OCI-LY7 (cell line): ENCODE measurements around the gene CREB5. TPM values are rescaled to one million over a fixed set of nuclear protein-coding genes. Genes with fewer than 3 reads are reported as not detected.

ENCODE experiments used
- BruUV-seq: library from RNA; stranded (reverse); fragments of 400-500 nt; replicated peaks from 2 replicates; lab custom pipeline; 2021; lab: Mats Ljungman, UMichigan
- CTCF ChIA-PET: fragments of 300-600 bp; sonication (Branson Sonifier 250); formaldehyde crosslinking; loops from one replicate; lab custom pipeline; 2022; ENCODE audit warnings: antibody characterized with exemption; ENCODE audit not compliant: unreplicated experiment; lab: Charles Lee
- POLR2A ChIA-PET: fragments of 300-600 bp; sonication (Branson Sonifier 250); formaldehyde crosslinking; loops from one replicate; lab custom pipeline; 2022; ENCODE audit warnings: antibody characterized with exemption; lab: Charles Lee
- DNase-seq: peaks from one replicate; pipeline ENCODE4 v3.0.0-alpha.2; 2015; ENCODE audit warnings: low spot score
- H2AFZ ChIP-seq: fragments of 200-600 bp; sonication (generic), shearing (Covaris generic); 2 replicates; pipeline ENCODE4 v1.6.1; 2014; ENCODE audit warnings: mild to moderate bottlenecking, antibody characterized with exemption, low read length, moderate library complexity
- H3K27ac ChIP-seq: fragments of 200-600 bp; sonication (generic); 2 replicates; pipeline ENCODE4 v1.5.1; 2014; ENCODE audit warnings: mixed run types, low read depth, mild to moderate bottlenecking, moderate library complexity, low read length, inconsistent platforms; ENCODE audit not compliant: poor library complexity, severe bottlenecking
- H3K36me3 ChIP-seq: fragments of 200-600 bp; sonication (generic); 2 replicates; pipeline ENCODE4 v1.6.1; 2014; ENCODE audit warnings: mild to moderate bottlenecking, antibody characterized with exemption, low read length, moderate library complexity, mixed read lengths; ENCODE audit not compliant: insufficient read depth
- H3K4me1 ChIP-seq: fragments of 200-600 bp; sonication (generic); 2 replicates; pipeline ENCODE4 v1.5.1; 2014; ENCODE audit warnings: mild to moderate bottlenecking, low read length; ENCODE audit not compliant: insufficient read depth, poor library complexity, severe bottlenecking
- H3K4me2 ChIP-seq: fragments of 200-600 bp; sonication (generic); 2 replicates; pipeline ENCODE4 v1.6.1; 2014; ENCODE audit warnings: mild to moderate bottlenecking, low read length
- H3K4me3 ChIP-seq: fragments of 200-600 bp; sonication (generic); 2 replicates; pipeline ENCODE4 v1.5.1; 2014; ENCODE audit warnings: mild to moderate bottlenecking, low read depth, low read length; ENCODE audit not compliant: poor library complexity, severe bottlenecking
- H3K79me2 ChIP-seq: fragments of 200-600 bp; sonication (generic); 2 replicates; pipeline ENCODE4 v1.6.1; 2016; ENCODE audit warnings: low read depth, mild to moderate bottlenecking, low read length, moderate library complexity, mixed read lengths; ENCODE audit not compliant: insufficient read depth
- H3K9me2 ChIP-seq: fragments of 200-600 bp; sonication (generic); 2 replicates; pipeline ENCODE4 v1.6.1; 2016; ENCODE audit warnings: mild to moderate bottlenecking, low read length, mixed read lengths; ENCODE audit not compliant: insufficient read depth
- H3K9me3 ChIP-seq: fragments of 200-600 bp; sonication (generic); 2 replicates; pipeline ENCODE4 v1.6.1; 2014; ENCODE audit warnings: mild to moderate bottlenecking, mixed run types, low read length, mixed read lengths
- H4K20me1 ChIP-seq: fragments of 200-600 bp; sonication (generic); 2 replicates; pipeline ENCODE4 v1.6.1; 2014; ENCODE audit warnings: mild to moderate bottlenecking, antibody characterized with exemption, low read length, moderate library complexity, mixed read lengths; ENCODE audit not compliant: insufficient read depth
- CTCF ChIP-seq: fragments of 200-600 bp; sonication (generic); conservative IDR thresholded peaks from 2 replicates; pipeline ENCODE4 v1.5.1; 2014; ENCODE audit warnings: mild to moderate bottlenecking, antibody characterized with exemption, low read length, moderate library complexity, mixed read lengths
- EZH2phosphoT487 ChIP-seq: fragments of 200-600 bp; sonication (generic); IDR thresholded peaks from 2 replicates; pipeline ENCODE4 v1.6.1; 2018; ENCODE audit warnings: low read depth, borderline replicate concordance, mild to moderate bottlenecking, mixed run types, antibody characterized with exemption, low read length, moderate library complexity, mixed read lengths
- intact Hi-C: fragments of 100-400 bp; cut with micrococcal nuclease; formaldehyde crosslinking; loops from one replicate; pipeline ENCODE4 v1.10.0; 2022; ENCODE audit not compliant: unreplicated experiment
- total RNA-seq, 2 experiments: library from RNA; depleted of rRNA in 1 of 2; stranded (reverse); fragments of >200 nt in 1 of 2; shearing (Covaris generic) in 1 of 2; gene quantifications; 2 replicates each; pipeline ENCODE4 v1.2.3, GENCODE V29; 2014 to 2022

Gene CREB5
- total RNA-seq, 2 experiments from 2014 or later: 2.0 to 13.3 TPM

- H2AFZ ChIP-seq: no peak overlapping the region
- H3K4me1 ChIP-seq: no peaks in the 10 kb centered on the region
- no peaks in the 10 kb centered on the region for H3K9me2 ChIP-seq
- no peaks in the 10 kb centered on the region; the same call in 1 of the 2 replicates for H3K9me3 ChIP-seq
- TF ChIP-seq EZH2phosphoT487 (no peak), CTCF (no peak)
- H4K20me1 ChIP-seq: no peaks in the 10 kb centered on the region; the same call in 1 of the 2 replicates
- H3K79me2 ChIP-seq: no peaks in the 10 kb centered on the region
- H3K27ac ChIP-seq: no peak overlapping the region
- BruUV-seq: no TSS peak
- no peak overlapping the region for H3K4me2 ChIP-seq
- POLR2A ChIA-PET: interaction anchor here (0.6 kb wide), 1 partner anchor 241 kb away, joined by 3 read pairs; no protein-coding TSS in a partner anchor
- no peak for DNase-seq
- CTCF ChIA-PET: no interaction called here
- 0 out of 2 replicates have a peak, but pooled peaks cover 4% of the 10 kb centered on the region for H3K36me3 ChIP-seq
- intact Hi-C loops: no loop called here
- H3K4me3 ChIP-seq: no peak overlapping the region
Observed at GRCh38 chr7:28598586-28598985, 186.3 kb downstream of the CREB5 start.

DNA sequence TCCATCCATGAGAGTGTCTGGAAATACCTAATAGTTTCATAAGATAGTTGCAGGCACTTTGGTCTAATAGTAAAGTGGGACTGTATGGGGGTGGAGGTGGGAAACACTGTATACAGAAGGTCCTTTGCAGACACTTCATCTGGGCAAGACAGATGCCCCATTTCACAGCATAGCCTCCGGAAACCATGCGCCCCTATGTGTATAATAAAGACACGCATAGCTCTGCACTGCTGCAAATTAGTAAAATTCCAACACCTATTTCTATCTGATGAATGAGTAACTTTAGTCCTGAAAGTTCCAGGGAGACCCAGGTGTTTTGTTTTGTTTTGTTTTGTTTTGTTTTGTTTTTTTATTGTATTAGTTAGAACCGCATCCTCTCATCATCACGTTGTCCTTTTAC is 187.1 kb downstream of the CREB5 start:
- Histone ChIP-seq H3K4me3 (no peak overlapping the region), H3K9me3 (no peaks in the 10 kb centered on the region; the same call in 1 of the 2 replicates), H3K4me2 (no peak overlapping the region), H3K4me1 (no peaks in the 10 kb centered on the region), H3K79me2 (no peaks in the 10 kb centered on the region), H3K36me3 (0 out of 2 replicates have a peak, but pooled peaks cover 4% of the 10 kb centered on the region), H3K9me2 (no peaks in the 10 kb centered on the region), H4K20me1 (no peaks in the 10 kb centered on the region), H2AFZ (no peak overlapping the region), H3K27ac (no peak overlapping the region)
- ChIA-PET CTCF (no interaction called here), POLR2A (no interaction called here)
- intact Hi-C loops: no loop called here
- BruUV-seq: no TSS peak
- TF ChIP-seq CTCF (no peak), EZH2phosphoT487 (no peak)
- no peak for DNase-seq

DNA sequence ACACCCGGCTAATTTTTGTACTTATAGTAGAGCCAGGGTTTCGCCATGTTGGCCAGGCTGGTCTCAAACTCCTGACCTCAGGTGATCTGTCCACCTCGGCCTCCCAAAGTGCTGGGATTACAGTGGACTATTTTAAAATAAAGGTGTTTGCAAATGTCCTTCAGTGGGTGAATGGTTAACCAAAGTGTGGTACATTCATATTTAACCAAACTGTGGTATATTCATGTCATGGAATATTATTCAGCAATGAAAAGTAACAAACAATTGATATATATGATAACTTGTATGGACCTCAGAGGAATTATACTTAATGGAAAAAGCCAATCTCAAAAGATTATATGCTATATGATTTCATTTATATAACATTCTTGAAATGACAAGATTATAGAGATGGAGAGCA is 190.0 kb downstream of the CREB5 start:
- ChIA-PET CTCF (no interaction called here), POLR2A (no interaction called here)
- no TSS peak for BruUV-seq
- TF ChIP-seq EZH2phosphoT487: no peak
- TF ChIP-seq CTCF: no peak
- H2AFZ ChIP-seq: no peak overlapping the region
- H3K9me3 ChIP-seq: no peaks in the 10 kb centered on the region; the same call in 1 of the 2 replicates
- no peak overlapping the region for H3K4me2 ChIP-seq
- no peak for DNase-seq
- H3K4me1 ChIP-seq: no peaks in the 10 kb centered on the region
- intact Hi-C loops: no loop called here
- H4K20me1 ChIP-seq: no peaks in the 10 kb centered on the region
- H3K9me2 ChIP-seq: no peaks in the 10 kb centered on the region
- no peaks in the 10 kb centered on the region for H3K79me2 ChIP-seq
- H3K4me3 ChIP-seq: no peak overlapping the region
- H3K27ac ChIP-seq: no peak overlapping the region
- 0 out of 2 replicates have a peak, but pooled peaks cover 4% of the 10 kb centered on the region for H3K36me3 ChIP-seq
